GM12801 (cell line): ENCODE results near the gene AKIRIN2.

Source experiments
- CTCF ChIP-seq: IDR thresholded peaks from one replicate; pipeline ENCODE4 v1.5.1; 2011; ENCODE audit warnings: control low read depth; ENCODE audit not compliant: insufficient read length; ENCODE audit errors: extremely low read depth

Gene AKIRIN2

GRCh38 chr6:87669051-87669450 is 33.0 kb downstream of the AKIRIN2 start:
- no peak for TF ChIP-seq CTCF

GRCh38 chr6:87668013-87668412 is 34.0 kb downstream of the AKIRIN2 start:
- no peak for TF ChIP-seq CTCF

DNA sequence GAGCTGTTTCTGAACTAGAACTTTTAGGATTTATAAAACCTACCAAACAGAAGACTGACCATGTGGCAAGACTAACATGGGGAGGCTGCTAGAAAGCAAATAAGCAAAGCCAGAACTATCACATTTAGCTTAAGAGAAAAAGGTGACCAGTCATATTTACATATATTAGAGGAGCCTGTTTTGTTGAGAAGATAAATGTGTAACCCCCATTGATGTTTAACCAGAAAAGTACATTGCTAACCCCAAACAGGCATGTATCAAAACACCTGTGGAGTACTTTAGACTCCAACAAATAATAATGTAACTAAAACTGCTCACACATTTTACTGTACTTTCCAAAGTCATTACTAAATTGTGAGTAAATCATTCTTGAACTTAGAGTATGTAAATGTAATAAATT is 35.0 kb downstream of the AKIRIN2 start:
- no peak for TF ChIP-seq CTCF

DNA sequence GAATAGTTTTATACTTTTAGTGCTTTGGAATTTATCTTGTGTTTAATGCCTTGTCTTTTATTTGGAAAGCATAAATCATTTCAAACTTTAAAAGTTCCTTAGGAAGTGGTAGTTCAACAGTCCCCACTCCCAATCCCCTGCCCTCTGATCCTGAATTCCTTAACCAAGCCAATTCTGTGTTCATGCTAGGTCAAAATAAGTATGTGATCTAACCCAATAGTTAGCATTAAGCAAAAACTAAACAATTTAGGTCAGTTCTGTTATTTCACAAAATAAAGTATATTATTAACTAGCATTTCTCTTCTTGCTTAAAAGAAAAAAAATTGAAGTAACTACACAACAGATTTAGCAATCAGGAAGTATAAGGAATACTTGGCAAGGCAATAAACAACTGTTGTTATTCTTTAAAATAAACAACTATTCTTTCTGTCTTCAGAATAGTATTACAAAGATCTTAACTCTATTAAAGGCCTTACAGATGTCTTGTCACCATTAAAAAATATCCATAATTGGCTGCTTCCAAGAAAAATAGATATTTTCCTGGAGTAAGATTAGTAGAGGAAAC is 37.0 kb downstream of the AKIRIN2 start:
- no peak for TF ChIP-seq CTCF

GRCh38 chr6:87663434-87663833 is 38.6 kb downstream of the AKIRIN2 start:
- no peak for TF ChIP-seq CTCF

GRCh38 chr6:87661503-87661902 is 40.5 kb downstream of the AKIRIN2 start:
- no peak for TF ChIP-seq CTCF

GRCh38 chr6:87661016-87661415 is 41.0 kb downstream of the AKIRIN2 start:
- no peak for TF ChIP-seq CTCF

DNA sequence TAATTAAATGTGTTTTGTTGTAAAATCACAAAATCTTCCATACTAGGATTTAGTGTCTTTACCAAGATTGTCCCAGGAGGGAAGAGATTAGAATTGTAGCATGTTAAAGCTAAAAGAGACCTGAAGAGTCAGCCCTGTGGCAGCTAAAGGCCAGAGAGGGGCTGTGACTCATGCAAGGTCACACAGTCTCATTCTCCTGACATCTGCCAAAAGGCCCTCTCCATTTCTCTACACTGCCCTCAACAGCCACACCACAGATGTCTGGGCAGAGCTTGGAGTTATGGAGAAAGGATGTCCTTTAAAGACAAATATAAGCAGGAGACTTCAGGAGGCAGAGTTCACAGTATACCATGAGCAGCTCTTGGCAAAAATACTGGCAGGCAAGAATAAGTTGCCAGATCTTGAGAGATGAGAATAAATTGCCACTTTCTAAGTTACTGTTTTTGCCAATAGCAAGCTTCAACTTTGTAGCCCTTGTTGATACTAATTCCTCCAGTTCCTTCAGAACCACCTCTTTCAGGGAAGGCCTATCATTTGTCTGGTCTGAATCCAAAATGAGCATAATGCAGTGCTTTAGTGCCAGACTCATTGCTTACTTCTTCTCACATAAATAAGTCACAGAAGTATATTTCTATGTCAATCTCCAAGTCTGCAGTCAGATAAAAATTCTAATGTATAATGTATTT is 41.7 kb downstream of the AKIRIN2 start:
- TF ChIP-seq CTCF, result no peak
